ENCODE results near the gene CDYL. TPM values are rescaled to one million over a fixed set of nuclear protein-coding genes. Genes with fewer than 3 reads are reported as not detected.

CDYL gene
- total and polyA plus RNA-seq, 2 of the 4 experiments (the other 2 are of a cell fraction), result 14.2 to 92.1 TPM

- H3K9ac ChIP-seq (ENCODE audit: low read depth, low read length), result no peak overlapping the region
- dilution Hi-C loops (cut with HindIII; ENCODE audit: low sequenced_read_pairs, unreplicated experiment), result no loop called here
These were observed 133.0 kb downstream of the CDYL start for GRCh38 chr6:4909063-4909706.

More at GRCh38 chr6:4909063-4909706, 133.0 kb downstream of the CDYL start:
- Histone ChIP-seq H3K23ac (ENCODE audit: low read depth, low read length) (no peak overlapping the region), H2BK5ac (ENCODE audit: low read depth, low read length, poor library complexity, severe bottlenecking) (no peak overlapping the region), H4K5ac (ENCODE audit: low read depth, low read length) (no peak overlapping the region), H4K91ac (ENCODE audit: insufficient read depth, low read depth, low read length) (no peak overlapping the region), H3K4ac (ENCODE audit: low read depth, low read length) (no peak overlapping the region), H3K18ac (ENCODE audit: low read depth, low read length) (no peak overlapping the region), H2AK5ac (ENCODE audit: low read depth, low read length) (no peak overlapping the region), H4K20me1 (ENCODE audit: insufficient read depth, low read length) (peaks cover 22% of the 10 kb centered on the region), H3K9me3 (ENCODE audit: control insufficient read depth, insufficient read depth, low read length) (no peaks in the 10 kb centered on the region), H3K14ac (replicated peaks; ENCODE audit: low read depth, low read length) (no peak overlapping the region), H2BK15ac (ENCODE audit: low read depth, low read length) (no peak overlapping the region), H3K4me2 (ENCODE audit: low read depth, low read length) (no peak overlapping the region), H3K27ac (ENCODE audit: insufficient read depth, low read length) (no peak overlapping the region), H2AFZ (replicated peaks; ENCODE audit: low read length, poor library complexity) (no peak overlapping the region), H3K36me3 (ENCODE audit: control insufficient read depth, insufficient read depth, low read length) (peaks cover 5% of the 10 kb centered on the region), H3K4me3 (ENCODE audit: insufficient read depth, low read depth, low read length) (no peak overlapping the region), H3K27me3 (ENCODE audit: control insufficient read depth, insufficient read depth, low read length) (no peaks in the 10 kb centered on the region), H3K9me1 (ENCODE audit: insufficient read depth, low read length) (peaks cover 27% of the 10 kb centered on the region), H3K79me1 (ENCODE audit: low read depth in 1 of 2, low read length in 2 of 2) (peaks cover 42 to 78% of the 10 kb centered on the region in 2 experiments), H2BK120ac (ENCODE audit: low read depth, low read length) (no peak overlapping the region), H3K56ac (ENCODE audit: extremely low read depth, insufficient read depth, low read length) (no peak overlapping the region), H2AK9ac (replicated peaks; ENCODE audit: low read depth, low read length, poor library complexity) (no peak overlapping the region), H3K4me1 (ENCODE audit: control insufficient read depth, insufficient read depth, low read length) (peaks cover 17% of the 10 kb centered on the region), H4K8ac (ENCODE audit: low read depth in 2 of 2, low read length in 2 of 2) (no peak overlapping the region), H2BK20ac (ENCODE audit: low read depth, low read length) (no peak overlapping the region)
- TF ChIP-seq MAZ (IDR thresholded peaks at IDR 0.05; ENCODE audit: borderline replicate concordance, low read depth, low read length), result no peak
- no peak for TF ChIP-seq MAFK (IDR thresholded peaks at IDR 0.05; ENCODE audit: low read depth, low read length)
- no peak for TF ChIP-seq RCOR1 (IDR thresholded peaks at IDR 0.05; ENCODE audit: insufficient replicate concordance, low read length)
- no peak for TF ChIP-seq RFX5 (IDR thresholded peaks at IDR 0.05; ENCODE audit: low read depth, low read length)
- no peak for TF ChIP-seq SMC3 (IDR thresholded peaks at IDR 0.05; ENCODE audit: low read depth, low read length)
- TF ChIP-seq CTCF (conservative IDR thresholded peaks at IDR 0.05; ENCODE audit: low read depth, low read length), result no peak
- no peak for TF ChIP-seq BHLHE40 (IDR thresholded peaks at IDR 0.05; ENCODE audit: low read depth, low read length)
- 80% methylated on average over 2 of the region's 10 CpGs; no CpG with 5 or more reads in 1 of the 2 experiments for WGBS, 2 experiments (ENCODE audit: extremely low coverage in 2 of 2, insufficient read length in 1 of 2)
- ATAC-seq (ENCODE audit: low read depth) (no peak), DNase-seq (no peak)
- in situ Hi-C loops (cut with MboI; ENCODE audit: low sequenced_read_pairs), result no loop called here
- CTCF ChIA-PET, result no interaction called here
- intact Hi-C loops (cut with micrococcal nuclease), result no loop called here
- POLR2A ChIA-PET (ENCODE audit: unreplicated experiment), result no interaction called here
- no TSS peak for BruUV-seq (replicated peaks)

All from IMR-90 (cell line).